ENCODE results near the gene CD2AP. TPM values are rescaled to one million over a fixed set of nuclear protein-coding genes. Genes with fewer than 3 reads are reported as not detected.

The CD2AP gene
- total RNA-seq, 1 experiment from 2014 or later = 43.8 TPM

DNA sequence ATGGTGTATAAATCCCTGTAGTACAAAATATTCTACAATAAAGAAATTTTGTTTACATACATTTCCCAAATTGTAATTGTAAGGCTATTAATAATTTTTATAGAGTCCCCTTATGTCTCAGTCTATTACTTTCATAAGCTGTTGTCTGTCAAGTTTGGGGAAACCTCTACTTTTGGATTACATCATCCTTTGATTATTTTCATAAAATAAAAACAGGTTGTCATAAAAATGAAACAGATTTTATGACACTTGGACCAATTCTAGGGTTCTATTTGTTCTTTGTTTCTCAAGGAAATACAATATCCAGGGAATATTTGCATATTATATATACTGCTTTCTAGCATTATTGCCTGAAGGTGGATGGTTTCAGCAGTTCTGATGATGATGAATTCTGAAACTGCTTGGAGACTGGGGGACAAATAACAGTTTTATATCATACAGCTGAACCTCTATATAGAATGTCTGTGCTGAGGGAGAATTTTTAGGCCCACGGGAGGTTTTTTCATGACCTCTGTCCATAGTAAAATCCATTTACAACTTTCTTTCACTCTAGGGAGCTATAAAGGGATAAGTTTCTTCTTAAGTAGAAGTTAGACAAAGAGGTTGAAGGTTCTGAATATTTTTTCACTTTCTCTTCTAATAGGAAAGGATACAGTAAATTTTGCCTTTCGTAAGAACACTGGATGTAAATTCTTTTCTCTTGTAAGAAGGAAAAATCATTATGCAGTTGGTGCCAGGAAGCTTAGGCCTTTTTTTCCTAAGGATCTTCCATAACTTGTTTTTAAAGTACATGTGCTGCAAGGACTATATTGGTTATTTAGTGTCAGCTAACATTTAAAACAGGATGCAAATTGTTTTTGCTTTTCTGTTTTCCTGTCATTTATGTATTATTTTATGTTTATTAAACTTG, 58.0 kb downstream of the CD2AP start:
- ChIA-PET POLR2A (no interaction called here), CTCF (no interaction called here), RAD21 (ENCODE audit: low non-redundant PET in 1 of 2, low total read pairs in 2 of 2, uncharacterized antibody in 2 of 2, unreplicated experiment in 2 of 2) (no interaction called here)
- H4K20me1 ChIP-seq (ENCODE audit: insufficient read depth) = no peaks in the 10 kb centered on the region
- no peak overlapping the region for H3K27ac ChIP-seq (ENCODE audit: low read depth, low read length)
- no peaks in the 10 kb centered on the region for H3K27me3 ChIP-seq (ENCODE audit: insufficient read depth, low read length)
- H3K36me3 ChIP-seq (ENCODE audit: control insufficient read depth in 1 of 2, insufficient read depth in 2 of 2, low read length in 2 of 2) = 0 out of 4 replicates have a peak, but pooled peaks cover 0 to 2% of the 10 kb centered on the region in 2 experiments
- no peaks in the 10 kb centered on the region for H3K4me1 ChIP-seq (ENCODE audit: control insufficient read depth in 1 of 2, insufficient read depth in 2 of 2, low read length in 2 of 2)
- intact Hi-C loops (cut with micrococcal nuclease) = no loop called here
- ATAC-seq (no peak), DNase-seq (ENCODE audit: low read depth, low spot score) (no peak)
- TF ChIP-seq CBX3 (IDR thresholded peaks at IDR 0.05; ENCODE audit: low read depth) (no peak), FOSL1 (IDR thresholded peaks at IDR 0.05; ENCODE audit: low read depth) (no peak), CEBPB (IDR thresholded peaks at IDR 0.05; ENCODE audit: low read depth) (no peak), SIN3A (IDR thresholded peaks at IDR 0.05; ENCODE audit: low read depth) (no peak), POLR2AphosphoS5 (IDR thresholded peaks at IDR 0.05; ENCODE audit: low read depth, low read length) (no peak), POLR2A (IDR thresholded peaks at IDR 0.05; ENCODE audit: borderline replicate concordance, extremely low read depth, insufficient read depth, insufficient read length) (no peak), TCF7L2 (IDR thresholded peaks at IDR 0.05; ENCODE audit: borderline replicate concordance, extremely low read depth, insufficient read depth, insufficient read length) (no peak), ZFX (IDR thresholded peaks at IDR 0.05) (no peak), EZH2 (IDR thresholded peaks at IDR 0.05) (no peak), ELF1 (IDR thresholded peaks at IDR 0.05; ENCODE audit: borderline replicate concordance, low read depth) (no peak), SRF (IDR thresholded peaks at IDR 0.05; ENCODE audit: low read depth) (no peak), RAD21 (IDR thresholded peaks at IDR 0.05; ENCODE audit: low read depth) (no peak), ZNF274 (IDR thresholded peaks at IDR 0.05; ENCODE audit: low read depth, low read length) (no peak)
- TF ChIP-seq, protein P1, sequence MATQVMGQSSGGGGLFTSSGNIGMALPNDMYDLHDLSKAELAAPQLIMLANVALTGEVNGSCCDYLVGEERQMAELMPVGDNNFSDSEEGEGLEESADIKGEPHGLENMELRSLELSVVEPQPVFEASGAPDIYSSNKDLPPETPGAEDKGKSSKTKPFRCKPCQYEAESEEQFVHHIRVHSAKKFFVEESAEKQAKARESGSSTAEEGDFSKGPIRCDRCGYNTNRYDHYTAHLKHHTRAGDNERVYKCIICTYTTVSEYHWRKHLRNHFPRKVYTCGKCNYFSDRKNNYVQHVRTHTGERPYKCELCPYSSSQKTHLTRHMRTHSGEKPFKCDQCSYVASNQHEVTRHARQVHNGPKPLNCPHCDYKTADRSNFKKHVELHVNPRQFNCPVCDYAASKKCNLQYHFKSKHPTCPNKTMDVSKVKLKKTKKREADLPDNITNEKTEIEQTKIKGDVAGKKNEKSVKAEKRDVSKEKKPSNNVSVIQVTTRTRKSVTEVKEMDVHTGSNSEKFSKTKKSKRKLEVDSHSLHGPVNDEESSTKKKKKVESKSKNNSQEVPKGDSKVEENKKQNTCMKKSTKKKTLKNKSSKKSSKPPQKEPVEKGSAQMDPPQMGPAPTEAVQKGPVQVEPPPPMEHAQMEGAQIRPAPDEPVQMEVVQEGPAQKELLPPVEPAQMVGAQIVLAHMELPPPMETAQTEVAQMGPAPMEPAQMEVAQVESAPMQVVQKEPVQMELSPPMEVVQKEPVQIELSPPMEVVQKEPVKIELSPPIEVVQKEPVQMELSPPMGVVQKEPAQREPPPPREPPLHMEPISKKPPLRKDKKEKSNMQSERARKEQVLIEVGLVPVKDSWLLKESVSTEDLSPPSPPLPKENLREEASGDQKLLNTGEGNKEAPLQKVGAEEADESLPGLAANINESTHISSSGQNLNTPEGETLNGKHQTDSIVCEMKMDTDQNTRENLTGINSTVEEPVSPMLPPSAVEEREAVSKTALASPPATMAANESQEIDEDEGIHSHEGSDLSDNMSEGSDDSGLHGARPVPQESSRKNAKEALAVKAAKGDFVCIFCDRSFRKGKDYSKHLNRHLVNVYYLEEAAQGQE (IDR thresholded peaks at IDR 0.05; ENCODE audit: low read depth) = no peak
- TF ChIP-seq, protein P2, sequence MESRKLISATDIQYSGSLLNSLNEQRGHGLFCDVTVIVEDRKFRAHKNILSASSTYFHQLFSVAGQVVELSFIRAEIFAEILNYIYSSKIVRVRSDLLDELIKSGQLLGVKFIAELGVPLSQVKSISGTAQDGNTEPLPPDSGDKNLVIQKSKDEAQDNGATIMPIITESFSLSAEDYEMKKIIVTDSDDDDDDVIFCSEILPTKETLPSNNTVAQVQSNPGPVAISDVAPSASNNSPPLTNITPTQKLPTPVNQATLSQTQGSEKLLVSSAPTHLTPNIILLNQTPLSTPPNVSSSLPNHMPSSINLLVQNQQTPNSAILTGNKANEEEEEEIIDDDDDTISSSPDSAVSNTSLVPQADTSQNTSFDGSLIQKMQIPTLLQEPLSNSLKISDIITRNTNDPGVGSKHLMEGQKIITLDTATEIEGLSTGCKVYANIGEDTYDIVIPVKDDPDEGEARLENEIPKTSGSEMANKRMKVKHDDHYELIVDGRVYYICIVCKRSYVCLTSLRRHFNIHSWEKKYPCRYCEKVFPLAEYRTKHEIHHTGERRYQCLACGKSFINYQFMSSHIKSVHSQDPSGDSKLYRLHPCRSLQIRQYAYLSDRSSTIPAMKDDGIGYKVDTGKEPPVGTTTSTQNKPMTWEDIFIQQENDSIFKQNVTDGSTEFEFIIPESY (IDR thresholded peaks at IDR 0.05; ENCODE audit: extremely low read depth, insufficient replicate concordance, low read length) = no peak
- TF ChIP-seq, protein P3, sequence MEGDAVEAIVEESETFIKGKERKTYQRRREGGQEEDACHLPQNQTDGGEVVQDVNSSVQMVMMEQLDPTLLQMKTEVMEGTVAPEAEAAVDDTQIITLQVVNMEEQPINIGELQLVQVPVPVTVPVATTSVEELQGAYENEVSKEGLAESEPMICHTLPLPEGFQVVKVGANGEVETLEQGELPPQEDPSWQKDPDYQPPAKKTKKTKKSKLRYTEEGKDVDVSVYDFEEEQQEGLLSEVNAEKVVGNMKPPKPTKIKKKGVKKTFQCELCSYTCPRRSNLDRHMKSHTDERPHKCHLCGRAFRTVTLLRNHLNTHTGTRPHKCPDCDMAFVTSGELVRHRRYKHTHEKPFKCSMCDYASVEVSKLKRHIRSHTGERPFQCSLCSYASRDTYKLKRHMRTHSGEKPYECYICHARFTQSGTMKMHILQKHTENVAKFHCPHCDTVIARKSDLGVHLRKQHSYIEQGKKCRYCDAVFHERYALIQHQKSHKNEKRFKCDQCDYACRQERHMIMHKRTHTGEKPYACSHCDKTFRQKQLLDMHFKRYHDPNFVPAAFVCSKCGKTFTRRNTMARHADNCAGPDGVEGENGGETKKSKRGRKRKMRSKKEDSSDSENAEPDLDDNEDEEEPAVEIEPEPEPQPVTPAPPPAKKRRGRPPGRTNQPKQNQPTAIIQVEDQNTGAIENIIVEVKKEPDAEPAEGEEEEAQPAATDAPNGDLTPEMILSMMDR (IDR thresholded peaks at IDR 0.05 in 2 of 3, conservative IDR thresholded peaks at IDR 0.05 in 1 of 3; ENCODE audit: borderline replicate concordance in 1 of 3, insufficient read depth in 1 of 3, low read depth in 2 of 3, low read length in 2 of 3) = no peak
- H3K4me2 ChIP-seq (ENCODE audit: low read length) = no peak overlapping the region
- H3K9me3 ChIP-seq (ENCODE audit: control insufficient read depth in 1 of 2, insufficient read depth in 1 of 2, low read depth in 1 of 2, low read length in 2 of 2) = no peaks in the 10 kb centered on the region
- no peak overlapping the region for H2AFZ ChIP-seq (ENCODE audit: low read depth, low read length, poor library complexity, severe bottlenecking)
- H3K9ac ChIP-seq (ENCODE audit: low read length) = no peak overlapping the region
- H3K79me2 ChIP-seq (ENCODE audit: insufficient read depth, low read length) = peaks cover 52% of the 10 kb centered on the region
- H3K9me2 ChIP-seq (ENCODE audit: insufficient read depth) = no peaks in the 10 kb centered on the region
- TSS peak; percentile 7 for BruUV-seq (replicated peaks)
- H3K4me3 ChIP-seq (replicated peaks in 1 of 2; ENCODE audit: low read depth in 1 of 2, low read length in 2 of 2) = no peak overlapping the region
